GM18868 (cell line): ENCODE measurements around the gene PLAGL2.

Experiments
- ATAC-seq: cut with Tn5 transposase; IDR thresholded peaks from one replicate; pipeline ENCODE4 v1.9.1; 2021; ENCODE audit warnings: mild to moderate bottlenecking, moderate library complexity; ENCODE audit not compliant: unreplicated experiment

PLAGL2 gene

GRCh38 chr20:32231245-32231644 lies 23.7 kb upstream of the PLAGL2 start:
- no peak for ATAC-seq

- no peak for ATAC-seq
Measured at GRCh38 chr20:32230707-32231106, 23.2 kb upstream of the PLAGL2 start.

GRCh38 chr20:32229251-32229747 lies 21.8 kb upstream of the PLAGL2 start:
- ATAC-seq = no peak

- no peak for ATAC-seq
Measured at GRCh38 chr20:32227744-32228688, 20.5 kb upstream of the PLAGL2 start.

DNA sequence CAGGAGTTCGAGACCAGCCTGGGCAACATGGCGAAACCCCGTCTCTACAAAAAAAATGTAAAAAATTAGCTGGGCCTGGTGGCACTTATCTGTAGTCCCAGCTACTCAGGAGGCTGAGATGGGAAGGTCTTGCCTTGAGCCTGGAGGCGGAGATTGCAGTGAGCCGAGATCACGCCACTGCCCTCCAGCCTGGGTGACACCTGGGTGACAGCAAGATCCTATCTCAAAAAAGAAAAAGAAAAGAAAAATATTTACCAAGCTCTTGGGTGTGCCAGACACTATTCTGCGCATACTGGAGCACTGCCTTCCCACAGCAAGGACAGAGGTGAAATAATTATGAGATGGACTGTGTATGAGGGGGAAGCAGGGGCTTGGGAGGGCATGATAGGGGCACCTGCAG lies 19.8 kb upstream of the PLAGL2 start:
- no peak for ATAC-seq

GRCh38 chr20:32226391-32226790 lies 18.8 kb upstream of the PLAGL2 start:
- no peak for ATAC-seq

DNA sequence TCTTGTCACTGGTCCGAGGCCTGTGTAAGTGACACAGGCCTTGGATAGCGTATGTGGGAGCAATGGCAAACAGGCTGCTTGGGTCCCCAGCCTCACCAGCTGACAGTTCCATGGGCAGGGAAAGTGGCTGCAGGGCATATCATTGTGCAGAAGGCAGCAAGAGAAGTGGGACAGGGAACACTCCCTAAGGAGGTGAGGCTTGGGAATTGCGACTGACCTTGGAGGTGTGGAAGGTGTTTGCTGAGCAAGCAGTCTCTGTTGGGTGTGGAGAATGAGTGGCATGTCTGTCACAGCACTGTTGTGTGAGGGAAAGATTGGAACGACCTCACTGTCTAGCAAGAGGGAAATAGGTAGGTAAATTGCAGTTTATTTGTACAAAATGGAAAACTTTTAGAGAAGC lies 16.9 kb upstream of the PLAGL2 start:
- no peak for ATAC-seq

DNA sequence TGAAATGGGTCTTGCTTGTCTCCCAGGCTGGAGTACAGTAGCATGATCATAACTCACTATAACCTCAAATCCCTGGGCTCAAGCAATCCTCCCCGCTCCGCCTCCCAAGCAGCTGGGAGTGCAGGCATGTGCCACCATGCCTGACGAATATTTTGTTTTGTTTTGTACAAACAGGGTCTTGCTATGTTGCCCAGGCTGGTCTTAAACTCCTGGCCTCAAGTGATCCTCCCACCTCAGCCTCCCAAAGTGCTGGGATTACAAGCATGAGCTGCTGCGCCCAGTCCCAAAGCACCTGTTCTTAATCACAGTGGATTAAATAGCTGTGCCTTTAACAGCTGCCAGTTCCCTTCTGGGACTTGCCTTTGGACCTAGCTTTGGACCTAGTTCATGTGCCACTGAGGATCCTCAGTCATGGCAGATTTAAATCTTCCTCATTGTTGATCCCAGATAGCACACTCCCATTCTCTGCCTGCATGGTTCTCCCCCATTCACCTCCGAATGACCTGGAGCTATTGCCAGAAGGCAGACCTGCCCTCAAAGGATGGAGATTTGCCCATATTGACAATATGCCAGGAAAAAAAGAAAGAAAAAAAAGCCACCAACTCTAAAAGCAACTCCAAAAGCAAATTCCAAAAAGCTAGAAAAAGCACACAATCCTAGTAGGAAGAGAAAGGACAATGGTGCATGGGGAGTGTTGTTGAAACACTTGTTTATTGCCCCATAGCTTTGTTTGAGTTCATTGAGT lies 10.8 kb upstream of the PLAGL2 start:
- ATAC-seq = no peak

DNA sequence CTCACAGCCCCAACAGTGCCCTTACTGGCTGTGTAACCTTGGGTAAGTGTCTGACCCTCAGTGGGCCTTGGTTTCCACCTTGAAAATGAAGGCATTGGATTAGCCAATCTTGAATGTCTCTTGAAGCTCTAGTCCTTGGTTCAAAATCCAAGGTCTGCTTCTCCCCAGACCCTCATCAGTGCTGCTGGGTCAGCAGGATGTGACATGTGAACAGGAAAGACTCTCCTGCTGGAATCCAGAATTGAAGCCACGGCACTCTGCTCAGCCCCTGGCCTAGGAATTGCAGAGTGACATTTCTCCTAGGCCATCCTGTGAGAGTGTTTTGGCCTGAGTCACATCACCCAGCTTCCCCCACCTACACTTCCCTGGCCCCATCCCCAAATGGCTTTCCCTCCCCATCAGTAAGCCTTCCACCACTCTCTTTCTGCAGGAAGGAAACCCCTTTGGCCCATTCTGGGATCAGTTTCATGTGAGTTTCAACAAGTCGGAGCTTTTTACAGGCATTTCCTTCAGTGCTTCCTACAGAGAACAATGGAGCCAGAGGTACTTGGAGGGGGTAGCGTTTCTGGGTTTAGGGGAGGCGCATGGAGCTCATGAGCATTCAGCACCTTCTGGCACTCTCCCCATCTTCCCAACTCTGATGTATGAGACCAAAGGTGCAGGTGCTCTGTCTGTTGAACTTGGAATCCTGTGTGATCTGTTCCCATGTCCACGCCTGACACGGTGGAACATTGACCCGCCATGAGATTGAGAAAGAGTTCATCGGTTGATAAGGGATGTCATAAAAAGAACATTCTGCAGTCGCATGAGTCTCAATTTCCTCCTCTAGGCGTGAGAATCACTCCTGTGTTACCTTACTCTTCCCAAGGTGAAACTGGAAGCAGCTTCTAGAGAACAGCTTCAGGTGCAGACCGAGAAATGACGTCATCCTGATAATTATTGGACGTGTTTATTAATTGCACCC lies 8.9 kb upstream of the PLAGL2 start:
- ATAC-seq = no peak

DNA sequence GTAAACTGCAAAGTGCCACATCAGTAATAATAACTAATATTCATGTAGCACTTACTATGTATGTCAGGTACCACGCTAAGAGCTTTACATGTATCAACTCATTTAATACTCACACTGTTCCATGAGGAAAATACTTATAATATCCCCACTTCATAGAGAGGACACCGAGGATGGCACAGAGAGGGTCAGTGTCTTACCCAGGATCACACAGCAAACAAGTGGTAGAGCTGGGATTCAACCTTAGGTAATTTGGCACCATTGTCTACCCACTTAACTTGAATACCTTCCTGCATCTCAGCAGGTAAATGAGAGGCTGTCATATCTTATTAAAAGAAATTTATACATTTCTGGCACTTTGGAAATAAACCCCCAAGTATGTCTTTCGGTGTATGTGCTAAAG lies 8.2 kb upstream of the PLAGL2 start:
- ATAC-seq = no peak

- no peak for ATAC-seq
Measured at GRCh38 chr20:32215147-32215546, 7.6 kb upstream of the PLAGL2 start.

- no peak for ATAC-seq
Measured at GRCh38 chr20:32213870-32214269, 6.3 kb upstream of the PLAGL2 start.

DNA sequence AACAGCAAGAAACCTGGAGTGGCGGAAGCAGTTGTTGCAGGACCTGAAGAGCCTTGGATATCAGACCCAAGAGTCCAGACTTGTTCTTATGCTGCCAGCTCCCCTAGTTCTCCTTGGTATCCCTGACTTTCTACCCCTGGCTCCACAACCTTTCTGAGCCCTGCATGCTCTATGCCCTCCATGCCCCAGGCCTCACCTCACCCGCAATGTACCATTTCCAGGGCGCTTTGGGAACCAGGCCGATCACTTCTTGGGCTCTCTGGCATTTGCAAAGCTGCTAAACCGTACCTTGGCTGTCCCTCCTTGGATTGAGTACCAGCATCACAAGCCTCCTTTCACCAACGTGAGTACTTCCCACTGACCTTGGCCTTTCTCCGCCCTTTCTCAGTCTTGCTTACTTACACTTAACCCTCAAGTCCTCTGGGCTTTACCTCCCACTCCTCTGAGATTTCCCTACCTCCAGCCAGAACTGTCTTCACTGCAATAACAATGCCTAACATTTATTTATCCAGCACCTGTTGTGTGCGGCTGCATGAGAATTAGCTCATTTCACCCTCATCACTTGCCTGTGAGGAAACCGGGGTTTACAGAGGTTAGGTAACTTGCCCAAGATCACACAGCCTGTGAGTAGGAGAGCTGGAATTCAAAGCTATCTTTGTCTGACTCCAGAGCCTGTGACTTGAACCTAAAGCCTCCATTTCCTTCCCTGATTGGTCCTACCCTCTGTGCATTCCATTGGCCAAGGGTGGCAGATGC lies 2.5 kb upstream of the PLAGL2 start:
- ATAC-seq = no peak

DNA sequence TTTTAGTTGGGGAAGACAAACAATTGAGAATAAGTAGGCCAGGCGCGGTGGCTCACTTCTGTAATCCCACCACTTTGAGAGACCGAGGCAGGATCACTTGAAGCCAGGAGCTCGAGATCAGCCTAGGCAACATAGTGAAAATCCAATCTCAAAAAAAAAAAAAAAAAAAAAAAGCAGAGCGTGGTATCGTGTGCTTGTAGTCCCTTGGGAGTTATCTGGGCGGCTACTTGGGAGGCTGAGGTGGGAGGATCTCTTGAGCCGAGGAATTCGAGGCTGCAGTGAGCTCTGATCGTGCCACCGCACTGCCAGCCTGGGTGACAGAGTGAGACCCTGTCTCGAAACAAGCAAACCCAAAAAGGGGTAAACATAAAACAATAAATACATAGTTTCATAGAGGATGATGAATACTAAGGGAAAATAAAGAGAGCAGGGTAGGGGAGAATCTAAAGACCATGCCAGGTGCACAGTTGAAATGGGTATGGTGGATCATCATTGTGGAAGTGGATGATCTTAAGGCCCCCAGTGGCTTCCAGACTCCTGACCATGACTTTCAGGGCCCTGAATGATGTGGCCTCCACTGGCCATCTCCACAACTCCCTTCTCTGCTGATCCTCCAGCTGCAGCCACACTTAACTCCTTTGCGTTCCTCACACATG lies 1.1 kb upstream of the PLAGL2 start:
- ATAC-seq = no peak

GRCh38 chr20:32206760-32207625 lies 550 bp downstream of the PLAGL2 start:
- peak; percentile 2 for ATAC-seq

GRCh38 chr20:32205843-32206759 lies 1.4 kb downstream of the PLAGL2 start:
- ATAC-seq = no peak

GRCh38 chr20:32205110-32205842 lies 2.3 kb downstream of the PLAGL2 start:
- no peak for ATAC-seq
